Choroid plexus epithelial cell (primary cell): Measurements from ENCODE around the gene OR10G6.

Experiments used
- DNase-seq: peaks from one replicate; pipeline ENCODE4 v3.0.0-alpha.2; 2010; ENCODE audit warnings: low read depth
- H3K4me3 ChIP-seq: 2 replicates; pipeline ENCODE4 v1.5.1; 2011; ENCODE audit warnings: low read depth, mild to moderate bottlenecking, control low read depth, low read length, moderate library complexity
- CTCF ChIP-seq: conservative IDR thresholded peaks from 2 replicates; pipeline ENCODE4 v1.5.1; 2011; ENCODE audit warnings: low read depth, mild to moderate bottlenecking, control low read depth, inconsistent platforms, low read length, moderate library complexity

OR10G6 gene

GRCh38 chr11:124012697-124013096, 17.7 kb upstream of the OR10G6 start, which contains the start of gene OR10G4:
Gene OR10G4 (plus strand): TSS chr11:124012997. CDS start chr11:124015575, 2,578 bp downstream.
- DNase-seq: no peak
- TF ChIP-seq CTCF: no peak
- H3K4me3 ChIP-seq: no peak within 1 kb of the TSS

- DNase-seq: no peak
- no peak overlapping the region for H3K4me3 ChIP-seq
- no peak for TF ChIP-seq CTCF
Observed at GRCh38 chr11:123979311-123979710, 15.7 kb downstream of the OR10G6 start.

- no peak for TF ChIP-seq CTCF
- H3K4me3 ChIP-seq: no peak within 1 kb of the TSS
- no peak for DNase-seq
Observed at GRCh38 chr11:123977731-123978347, 17.1 kb downstream of the OR10G6 start, which contains the start of gene OR10S1. Gene OR10S1 (minus strand): TSS chr11:123977781. CDS start chr11:123977664, 117 bp downstream.

GRCh38 chr11:123976770-123977560, 18.0 kb downstream of the OR10G6 start:
- no peak for TF ChIP-seq CTCF
- DNase-seq: no peak
- no peak overlapping the region for H3K4me3 ChIP-seq

- no peak for TF ChIP-seq CTCF
- H3K4me3 ChIP-seq: no peak overlapping the region
- DNase-seq: peak; percentile 72
Observed at GRCh38 chr11:123973816-123974215, 21.1 kb downstream of the OR10G6 start.

GRCh38 chr11:123956752-123957151, 38.2 kb downstream of the OR10G6 start:
- DNase-seq: no peak
- TF ChIP-seq CTCF: no peak
- H3K4me3 ChIP-seq: no peak overlapping the region
